OCI-LY7 (cell line): ENCODE data around the gene OAF. TPM values are rescaled to one million over a fixed set of nuclear protein-coding genes. Genes with fewer than 3 reads are reported as not detected.
A peak's percentile ranks its signal among the peaks of the same experiment; 100 is the strongest.

Source experiments
- BruUV-seq: library from RNA; stranded (reverse); fragments of 400-500 nt; replicated peaks from 2 replicates; lab custom pipeline; 2021; lab: Mats Ljungman, UMichigan
- CTCF ChIA-PET: fragments of 300-600 bp; sonication (Branson Sonifier 250); formaldehyde crosslinking; loops from one replicate; lab custom pipeline; 2022; ENCODE audit warnings: antibody characterized with exemption; ENCODE audit not compliant: unreplicated experiment; lab: Charles Lee
- POLR2A ChIA-PET: fragments of 300-600 bp; sonication (Branson Sonifier 250); formaldehyde crosslinking; loops from one replicate; lab custom pipeline; 2022; ENCODE audit warnings: antibody characterized with exemption; lab: Charles Lee
- DNase-seq: peaks from one replicate; pipeline ENCODE4 v3.0.0-alpha.2; 2015; ENCODE audit warnings: low spot score
- H2AFZ ChIP-seq: fragments of 200-600 bp; sonication (generic), shearing (Covaris generic); 2 replicates; pipeline ENCODE4 v1.6.1; 2014; ENCODE audit warnings: mild to moderate bottlenecking, antibody characterized with exemption, low read length, moderate library complexity
- H3K27ac ChIP-seq: fragments of 200-600 bp; sonication (generic); 2 replicates; pipeline ENCODE4 v1.5.1; 2014; ENCODE audit warnings: mixed run types, low read depth, mild to moderate bottlenecking, moderate library complexity, low read length, inconsistent platforms; ENCODE audit not compliant: poor library complexity, severe bottlenecking
- H3K36me3 ChIP-seq: fragments of 200-600 bp; sonication (generic); 2 replicates; pipeline ENCODE4 v1.6.1; 2014; ENCODE audit warnings: mild to moderate bottlenecking, antibody characterized with exemption, low read length, moderate library complexity, mixed read lengths; ENCODE audit not compliant: insufficient read depth
- H3K4me1 ChIP-seq: fragments of 200-600 bp; sonication (generic); 2 replicates; pipeline ENCODE4 v1.5.1; 2014; ENCODE audit warnings: mild to moderate bottlenecking, low read length; ENCODE audit not compliant: insufficient read depth, poor library complexity, severe bottlenecking
- H3K4me2 ChIP-seq: fragments of 200-600 bp; sonication (generic); 2 replicates; pipeline ENCODE4 v1.6.1; 2014; ENCODE audit warnings: mild to moderate bottlenecking, low read length
- H3K4me3 ChIP-seq: fragments of 200-600 bp; sonication (generic); 2 replicates; pipeline ENCODE4 v1.5.1; 2014; ENCODE audit warnings: mild to moderate bottlenecking, low read depth, low read length; ENCODE audit not compliant: poor library complexity, severe bottlenecking
- H3K79me2 ChIP-seq: fragments of 200-600 bp; sonication (generic); 2 replicates; pipeline ENCODE4 v1.6.1; 2016; ENCODE audit warnings: low read depth, mild to moderate bottlenecking, low read length, moderate library complexity, mixed read lengths; ENCODE audit not compliant: insufficient read depth
- H3K9me2 ChIP-seq: fragments of 200-600 bp; sonication (generic); 2 replicates; pipeline ENCODE4 v1.6.1; 2016; ENCODE audit warnings: mild to moderate bottlenecking, low read length, mixed read lengths; ENCODE audit not compliant: insufficient read depth
- H3K9me3 ChIP-seq: fragments of 200-600 bp; sonication (generic); 2 replicates; pipeline ENCODE4 v1.6.1; 2014; ENCODE audit warnings: mild to moderate bottlenecking, mixed run types, low read length, mixed read lengths
- H4K20me1 ChIP-seq: fragments of 200-600 bp; sonication (generic); 2 replicates; pipeline ENCODE4 v1.6.1; 2014; ENCODE audit warnings: mild to moderate bottlenecking, antibody characterized with exemption, low read length, moderate library complexity, mixed read lengths; ENCODE audit not compliant: insufficient read depth
- EZH2phosphoT487 ChIP-seq: fragments of 200-600 bp; sonication (generic); IDR thresholded peaks from 2 replicates; pipeline ENCODE4 v1.6.1; 2018; ENCODE audit warnings: low read depth, borderline replicate concordance, mild to moderate bottlenecking, mixed run types, antibody characterized with exemption, low read length, moderate library complexity, mixed read lengths
- intact Hi-C: fragments of 100-400 bp; cut with micrococcal nuclease; formaldehyde crosslinking; loops from one replicate; pipeline ENCODE4 v1.10.0; 2022; ENCODE audit not compliant: unreplicated experiment
- total RNA-seq, 2 experiments: library from RNA; depleted of rRNA in 1 of 2; stranded (reverse); fragments of >200 nt in 1 of 2; shearing (Covaris generic) in 1 of 2; gene quantifications; 2 replicates each; pipeline ENCODE4 v1.2.3, GENCODE V29; 2014 to 2022
- TF ChIP-seq, protein P1 (sequence below): fragments of 200-600 bp; sonication (generic); conservative IDR thresholded peaks from 2 replicates; pipeline ENCODE4 v1.5.1; 2014; ENCODE audit warnings: mild to moderate bottlenecking, antibody characterized with exemption, low read length, moderate library complexity, mixed read lengths

OAF gene
- total RNA-seq, 2 experiments from 2014 or later, result 3.4 to 3.8 TPM

DNA sequence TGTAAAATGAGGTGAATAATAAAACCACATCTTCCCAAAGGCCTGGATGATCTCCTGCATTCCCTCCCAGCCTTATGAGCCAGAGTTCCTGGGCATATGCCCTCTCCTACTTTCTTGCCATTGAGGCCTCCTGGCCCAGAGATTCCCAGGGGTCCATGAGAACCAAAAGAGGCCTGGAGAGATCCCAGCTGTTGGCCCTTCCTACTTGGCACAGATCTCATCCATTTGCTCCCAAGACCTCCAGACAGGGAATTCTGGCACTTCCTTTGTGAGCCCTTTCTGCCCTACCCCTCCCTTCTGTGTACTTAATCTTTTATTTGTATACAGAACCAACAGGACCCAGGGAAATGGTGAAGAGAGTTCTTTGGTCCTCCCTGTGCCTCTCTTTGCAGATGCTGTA lies 50.5 kb downstream of the OAF start:
- H2AFZ ChIP-seq, result no peak overlapping the region
- no peaks in the 10 kb centered on the region for H4K20me1 ChIP-seq
- H3K79me2 ChIP-seq, result no peaks in the 10 kb centered on the region
- H3K4me2 ChIP-seq, result no peak overlapping the region
- no TSS peak for BruUV-seq
- H3K36me3 ChIP-seq, result no peaks in the 10 kb centered on the region
- ChIA-PET POLR2A (no interaction called here), CTCF (no interaction called here)
- TF ChIP-seq, protein P1, sequence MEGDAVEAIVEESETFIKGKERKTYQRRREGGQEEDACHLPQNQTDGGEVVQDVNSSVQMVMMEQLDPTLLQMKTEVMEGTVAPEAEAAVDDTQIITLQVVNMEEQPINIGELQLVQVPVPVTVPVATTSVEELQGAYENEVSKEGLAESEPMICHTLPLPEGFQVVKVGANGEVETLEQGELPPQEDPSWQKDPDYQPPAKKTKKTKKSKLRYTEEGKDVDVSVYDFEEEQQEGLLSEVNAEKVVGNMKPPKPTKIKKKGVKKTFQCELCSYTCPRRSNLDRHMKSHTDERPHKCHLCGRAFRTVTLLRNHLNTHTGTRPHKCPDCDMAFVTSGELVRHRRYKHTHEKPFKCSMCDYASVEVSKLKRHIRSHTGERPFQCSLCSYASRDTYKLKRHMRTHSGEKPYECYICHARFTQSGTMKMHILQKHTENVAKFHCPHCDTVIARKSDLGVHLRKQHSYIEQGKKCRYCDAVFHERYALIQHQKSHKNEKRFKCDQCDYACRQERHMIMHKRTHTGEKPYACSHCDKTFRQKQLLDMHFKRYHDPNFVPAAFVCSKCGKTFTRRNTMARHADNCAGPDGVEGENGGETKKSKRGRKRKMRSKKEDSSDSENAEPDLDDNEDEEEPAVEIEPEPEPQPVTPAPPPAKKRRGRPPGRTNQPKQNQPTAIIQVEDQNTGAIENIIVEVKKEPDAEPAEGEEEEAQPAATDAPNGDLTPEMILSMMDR, result no peak
- TF ChIP-seq EZH2phosphoT487, result no peak
- intact Hi-C loops, result no loop called here
- H3K4me3 ChIP-seq, result no peak overlapping the region
- no peak overlapping the region for H3K27ac ChIP-seq
- H3K4me1 ChIP-seq, result no peaks in the 10 kb centered on the region
- H3K9me2 ChIP-seq, result no peaks in the 10 kb centered on the region
- H3K9me3 ChIP-seq, result no peaks in the 10 kb centered on the region
- DNase-seq, result no peak

DNA sequence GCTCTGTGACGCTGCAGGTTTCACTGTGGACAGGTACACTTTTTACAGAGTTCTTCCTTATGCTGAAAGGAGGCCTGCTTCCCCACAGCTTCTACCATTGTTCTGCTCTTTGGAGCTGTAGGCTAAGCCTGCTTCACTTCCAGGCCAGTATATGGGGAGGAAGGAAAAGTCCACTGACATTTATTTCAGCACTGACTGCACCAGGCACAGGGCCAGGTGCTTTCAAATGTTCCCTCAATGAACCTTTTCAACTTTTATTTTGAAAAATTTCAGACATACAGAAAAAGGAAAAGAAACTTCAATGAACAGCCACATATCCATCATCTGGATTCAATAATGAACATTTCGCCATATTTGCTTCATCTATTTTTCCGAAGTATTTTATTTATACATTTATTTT lies 51.1 kb downstream of the OAF start:
- ChIA-PET CTCF (no interaction called here), POLR2A (no interaction called here)
- TF ChIP-seq, protein P1, result no peak
- no peak for TF ChIP-seq EZH2phosphoT487
- intact Hi-C loops, result no loop called here
- Histone ChIP-seq H3K27ac (no peak overlapping the region), H3K4me1 (no peaks in the 10 kb centered on the region), H3K4me2 (no peak overlapping the region), H2AFZ (no peak overlapping the region), H3K79me2 (no peaks in the 10 kb centered on the region), H3K9me2 (no peaks in the 10 kb centered on the region), H3K4me3 (no peak overlapping the region), H3K36me3 (no peaks in the 10 kb centered on the region), H4K20me1 (no peaks in the 10 kb centered on the region), H3K9me3 (no peaks in the 10 kb centered on the region)
- no TSS peak for BruUV-seq
- DNase-seq, result no peak

DNA sequence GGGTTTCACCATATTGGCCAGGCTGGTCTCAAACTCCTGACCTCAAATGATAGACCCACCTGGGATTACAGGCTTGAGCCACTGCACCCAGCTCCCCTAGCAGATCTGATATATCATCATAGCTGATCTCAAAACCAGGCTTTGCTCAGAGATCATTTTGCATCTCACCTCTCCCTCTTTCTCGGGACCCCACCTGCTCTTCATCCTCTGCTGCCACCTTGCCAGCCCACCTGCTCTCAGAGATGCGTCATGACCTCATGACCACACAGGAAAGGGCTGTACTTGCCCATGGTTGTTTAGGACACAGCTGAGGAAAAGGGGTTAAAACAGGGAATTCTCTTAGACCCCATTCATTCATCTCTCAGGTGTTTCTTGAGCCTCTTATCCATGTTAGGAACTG lies 56.5 kb downstream of the OAF start:
- peak; percentile 3 for DNase-seq
- no peaks in the 10 kb centered on the region for H4K20me1 ChIP-seq
- no TSS peak for BruUV-seq

More for the DNA sequence above, 56.5 kb downstream of the OAF start:
- no peak overlapping the region for H3K27ac ChIP-seq
- no peak overlapping the region for H3K4me2 ChIP-seq
- no peak for TF ChIP-seq EZH2phosphoT487
- H3K36me3 ChIP-seq, result no peaks in the 10 kb centered on the region
- H3K9me3 ChIP-seq, result no peaks in the 10 kb centered on the region
- no peak overlapping the region for H3K4me3 ChIP-seq
- CTCF ChIA-PET, result no interaction called here
- no peak overlapping the region for H2AFZ ChIP-seq
- H3K4me1 ChIP-seq, result no peaks in the 10 kb centered on the region
- POLR2A ChIA-PET, result no interaction called here
- H3K9me2 ChIP-seq, result no peaks in the 10 kb centered on the region
- H3K79me2 ChIP-seq, result no peaks in the 10 kb centered on the region
- intact Hi-C loops, result no loop called here
